Neural progenitor cell (in vitro differentiated cells): ENCODE data around the gene EYS.

Experiments
- EZH2 ChIP-seq: fragments of 200-600 bp; sonication (generic); IDR thresholded peaks from 2 replicates; pipeline ENCODE4 v1.6.1; 2017; ENCODE audit warnings: antibody characterized with exemption, mild to moderate bottlenecking, moderate library complexity
- TF ChIP-seq, protein P1 (sequence below): fragments of 200-600 bp; sonication (generic); IDR thresholded peaks from 2 replicates; pipeline ENCODE4 v1.5.1; 2017; ENCODE audit warnings: antibody characterized with exemption, mild to moderate bottlenecking

DNA sequence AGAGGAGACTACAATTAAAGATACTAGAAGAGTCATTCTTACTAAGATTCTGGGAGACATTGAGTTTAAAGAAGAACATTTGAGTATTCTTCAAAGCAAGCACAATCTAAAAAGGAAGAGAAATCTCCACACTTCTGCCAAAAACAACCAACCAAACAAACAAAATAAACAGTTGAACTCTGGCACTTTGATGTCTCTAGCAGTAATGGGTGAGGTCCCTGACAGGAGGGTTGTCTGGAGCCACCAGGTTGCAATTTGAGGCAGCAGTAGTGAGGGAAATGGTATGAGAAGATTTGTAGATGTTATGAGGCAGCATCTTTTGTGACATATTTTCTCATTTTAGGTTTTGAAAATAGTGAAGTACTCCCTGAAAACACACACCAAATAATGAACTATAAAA, 1963.3 kb downstream of the EYS start:
- TF ChIP-seq, protein P1, sequence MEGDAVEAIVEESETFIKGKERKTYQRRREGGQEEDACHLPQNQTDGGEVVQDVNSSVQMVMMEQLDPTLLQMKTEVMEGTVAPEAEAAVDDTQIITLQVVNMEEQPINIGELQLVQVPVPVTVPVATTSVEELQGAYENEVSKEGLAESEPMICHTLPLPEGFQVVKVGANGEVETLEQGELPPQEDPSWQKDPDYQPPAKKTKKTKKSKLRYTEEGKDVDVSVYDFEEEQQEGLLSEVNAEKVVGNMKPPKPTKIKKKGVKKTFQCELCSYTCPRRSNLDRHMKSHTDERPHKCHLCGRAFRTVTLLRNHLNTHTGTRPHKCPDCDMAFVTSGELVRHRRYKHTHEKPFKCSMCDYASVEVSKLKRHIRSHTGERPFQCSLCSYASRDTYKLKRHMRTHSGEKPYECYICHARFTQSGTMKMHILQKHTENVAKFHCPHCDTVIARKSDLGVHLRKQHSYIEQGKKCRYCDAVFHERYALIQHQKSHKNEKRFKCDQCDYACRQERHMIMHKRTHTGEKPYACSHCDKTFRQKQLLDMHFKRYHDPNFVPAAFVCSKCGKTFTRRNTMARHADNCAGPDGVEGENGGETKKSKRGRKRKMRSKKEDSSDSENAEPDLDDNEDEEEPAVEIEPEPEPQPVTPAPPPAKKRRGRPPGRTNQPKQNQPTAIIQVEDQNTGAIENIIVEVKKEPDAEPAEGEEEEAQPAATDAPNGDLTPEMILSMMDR = no peak
- TF ChIP-seq EZH2 = no peak
